ENCODE data around the gene IL12RB1. TPM values are rescaled to one million over a fixed set of nuclear protein-coding genes. Genes with fewer than 3 reads are reported as not detected.

IL12RB1 gene
- total RNA-seq, 2 experiments from 2014 or later: 7.7 to 41.7 TPM

- no peak for DNase-seq (ENCODE audit: low spot score)
- no peak overlapping the region for H3K27ac ChIP-seq (ENCODE audit: low read depth, low read length, poor library complexity, severe bottlenecking)
- no peak for TF ChIP-seq EZH2phosphoT487 (IDR thresholded peaks at IDR 0.05; ENCODE audit: borderline replicate concordance, low read depth, low read length)
- TF ChIP-seq, protein P1, sequence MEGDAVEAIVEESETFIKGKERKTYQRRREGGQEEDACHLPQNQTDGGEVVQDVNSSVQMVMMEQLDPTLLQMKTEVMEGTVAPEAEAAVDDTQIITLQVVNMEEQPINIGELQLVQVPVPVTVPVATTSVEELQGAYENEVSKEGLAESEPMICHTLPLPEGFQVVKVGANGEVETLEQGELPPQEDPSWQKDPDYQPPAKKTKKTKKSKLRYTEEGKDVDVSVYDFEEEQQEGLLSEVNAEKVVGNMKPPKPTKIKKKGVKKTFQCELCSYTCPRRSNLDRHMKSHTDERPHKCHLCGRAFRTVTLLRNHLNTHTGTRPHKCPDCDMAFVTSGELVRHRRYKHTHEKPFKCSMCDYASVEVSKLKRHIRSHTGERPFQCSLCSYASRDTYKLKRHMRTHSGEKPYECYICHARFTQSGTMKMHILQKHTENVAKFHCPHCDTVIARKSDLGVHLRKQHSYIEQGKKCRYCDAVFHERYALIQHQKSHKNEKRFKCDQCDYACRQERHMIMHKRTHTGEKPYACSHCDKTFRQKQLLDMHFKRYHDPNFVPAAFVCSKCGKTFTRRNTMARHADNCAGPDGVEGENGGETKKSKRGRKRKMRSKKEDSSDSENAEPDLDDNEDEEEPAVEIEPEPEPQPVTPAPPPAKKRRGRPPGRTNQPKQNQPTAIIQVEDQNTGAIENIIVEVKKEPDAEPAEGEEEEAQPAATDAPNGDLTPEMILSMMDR (conservative IDR thresholded peaks at IDR 0.05; ENCODE audit: low read length): no peak
- no peaks in the 10 kb centered on the region for H3K9me3 ChIP-seq (ENCODE audit: low read length)
- ChIA-PET POLR2A (interaction anchor here (0.6 kb wide), 1 partner anchor 298 kb away, joined by 3 read pairs; no protein-coding TSS in a partner anchor), CTCF (ENCODE audit: unreplicated experiment) (interaction anchor here (0.6 kb wide), 1 partner anchor 1060 kb away, joined by 3 read pairs; no protein-coding TSS in a partner anchor)
- peaks cover 90% of the 10 kb centered on the region for H3K36me3 ChIP-seq (ENCODE audit: insufficient read depth, low read length)
- no peak overlapping the region for H3K4me3 ChIP-seq (ENCODE audit: low read depth, low read length, poor library complexity, severe bottlenecking)
- H3K4me1 ChIP-seq (ENCODE audit: insufficient read depth, low read length, poor library complexity, severe bottlenecking): no peaks in the 10 kb centered on the region
- no peaks in the 10 kb centered on the region for H3K79me2 ChIP-seq (ENCODE audit: insufficient read depth, low read depth, low read length)
- no peak overlapping the region for H3K4me2 ChIP-seq (ENCODE audit: low read length)
- H4K20me1 ChIP-seq (ENCODE audit: insufficient read depth, low read length): no peaks in the 10 kb centered on the region
- BruUV-seq (replicated peaks): no TSS peak
- intact Hi-C loops (cut with micrococcal nuclease; ENCODE audit: unreplicated experiment): no loop called here
- H2AFZ ChIP-seq (ENCODE audit: low read length): no peak overlapping the region
- no peaks in the 10 kb centered on the region for H3K9me2 ChIP-seq (ENCODE audit: insufficient read depth, low read length)
These were observed 39.4 kb upstream of the IL12RB1 start for GRCh38 chr19:18126097-18126496.

DNA sequence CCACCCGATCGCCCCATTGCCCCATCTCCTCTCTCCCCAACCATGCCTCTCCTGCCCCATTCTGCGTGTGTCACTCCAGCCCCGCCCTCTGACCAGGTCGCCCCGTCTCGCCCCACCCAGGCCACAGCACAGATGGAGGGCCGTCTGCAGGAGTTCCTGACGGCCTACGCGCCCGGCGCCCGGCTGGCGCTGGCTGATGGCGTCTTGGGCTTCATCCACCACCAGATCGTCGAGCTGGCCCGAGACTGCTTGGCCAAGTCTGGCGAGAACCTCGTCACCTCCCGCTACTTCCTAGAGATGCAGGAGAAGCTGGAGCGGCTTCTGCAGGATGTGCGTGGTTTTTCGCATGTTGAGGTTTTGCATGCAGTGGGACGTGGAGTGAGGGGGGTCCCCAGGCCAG, 37.1 kb upstream of the IL12RB1 start:
- H3K4me3 ChIP-seq (ENCODE audit: low read depth, low read length, poor library complexity, severe bottlenecking): no peak overlapping the region
- peaks cover 17% of the 10 kb centered on the region; the same call in 1 of the 2 replicates for H3K79me2 ChIP-seq (ENCODE audit: insufficient read depth, low read depth, low read length)
- H4K20me1 ChIP-seq (ENCODE audit: insufficient read depth, low read length): no peaks in the 10 kb centered on the region
- TF ChIP-seq, protein P1 (conservative IDR thresholded peaks at IDR 0.05; ENCODE audit: low read length): no peak
- TF ChIP-seq EZH2phosphoT487 (IDR thresholded peaks at IDR 0.05; ENCODE audit: borderline replicate concordance, low read depth, low read length): no peak
- ChIA-PET CTCF (ENCODE audit: unreplicated experiment) (no interaction called here), POLR2A (no interaction called here)
- no peaks in the 10 kb centered on the region for H3K9me3 ChIP-seq (ENCODE audit: low read length)
- no peak overlapping the region for H2AFZ ChIP-seq (ENCODE audit: low read length)
- no peak for DNase-seq (ENCODE audit: low spot score)
- H3K4me2 ChIP-seq (ENCODE audit: low read length): no peak overlapping the region
- BruUV-seq (replicated peaks): no TSS peak
- no peak overlapping the region for H3K27ac ChIP-seq (ENCODE audit: low read depth, low read length, poor library complexity, severe bottlenecking)
- H3K4me1 ChIP-seq (ENCODE audit: insufficient read depth, low read length, poor library complexity, severe bottlenecking): peaks cover 16% of the 10 kb centered on the region
- H3K36me3 ChIP-seq (ENCODE audit: insufficient read depth, low read length): peaks cover 77% of the 10 kb centered on the region
- intact Hi-C loops (cut with micrococcal nuclease; ENCODE audit: unreplicated experiment): no loop called here
- H3K9me2 ChIP-seq (ENCODE audit: insufficient read depth, low read length): no peaks in the 10 kb centered on the region

- no peak overlapping the region for H2AFZ ChIP-seq (ENCODE audit: low read length)
- POLR2A ChIA-PET: no interaction called here
- peaks cover 24% of the 10 kb centered on the region; the same call in 1 of the 2 replicates for H3K79me2 ChIP-seq (ENCODE audit: insufficient read depth, low read depth, low read length)
- H3K9me3 ChIP-seq (ENCODE audit: low read length): no peaks in the 10 kb centered on the region
- CTCF ChIA-PET (ENCODE audit: unreplicated experiment): no interaction called here
- peaks cover 70% of the 10 kb centered on the region for H3K36me3 ChIP-seq (ENCODE audit: insufficient read depth, low read length)
- no TSS peak for BruUV-seq (replicated peaks)
- H3K4me3 ChIP-seq (ENCODE audit: low read depth, low read length, poor library complexity, severe bottlenecking): no peak overlapping the region
- H3K9me2 ChIP-seq (ENCODE audit: insufficient read depth, low read length): no peaks in the 10 kb centered on the region
- no peak overlapping the region for H3K4me2 ChIP-seq (ENCODE audit: low read length)
- 0 out of 2 replicates have a peak, but pooled peaks cover 3% of the 10 kb centered on the region for H4K20me1 ChIP-seq (ENCODE audit: insufficient read depth, low read length)
- TF ChIP-seq EZH2phosphoT487 (IDR thresholded peaks at IDR 0.05; ENCODE audit: borderline replicate concordance, low read depth, low read length): no peak
- TF ChIP-seq, protein P1 (conservative IDR thresholded peaks at IDR 0.05; ENCODE audit: low read length): no peak
- no peak for DNase-seq (ENCODE audit: low spot score)
- intact Hi-C loops (cut with micrococcal nuclease; ENCODE audit: unreplicated experiment): no loop called here
- H3K4me1 ChIP-seq (ENCODE audit: insufficient read depth, low read length, poor library complexity, severe bottlenecking): peaks cover 23% of the 10 kb centered on the region
- H3K27ac ChIP-seq (ENCODE audit: low read depth, low read length, poor library complexity, severe bottlenecking): no peak overlapping the region
These were observed 36.4 kb upstream of the IL12RB1 start for GRCh38 chr19:18122860-18123795.

Measured in OCI-LY7 (cell line).